Measurements from ENCODE around the gene ZNF446. TPM values are rescaled to one million over a fixed set of nuclear protein-coding genes. Genes with fewer than 3 reads are reported as not detected.
"Not testable (repeated sequence)": the region's sequence is repeated elsewhere in the genome, so short reads cannot be mapped to it uniquely, and the experiment has no call there.

Gene ZNF446
- total RNA-seq, 4 donors from 2014 or later = 14.7 to 29.8 (median 22.8) TPM

- no peak overlapping the region for H3K4me3 ChIP-seq (ENCODE audit: low read depth, poor library complexity, severe bottlenecking)
- no peak for DNase-seq (ENCODE audit: low spot score in 2 of 2)
- TF ChIP-seq CTCF (IDR thresholded peaks at IDR 0.05) (no peak), POLR2A (IDR thresholded peaks at IDR 0.05) (no peak)
- intact Hi-C loops (cut with DNase I; ENCODE audit: low total_unique reads) = no loop called here
- WGBS, 2 donors = 77 to 80% methylated on average over 2 of the region's 2 CpGs
Observed at GRCh38 chr19:58460039-58460438, 16.1 kb upstream of the ZNF446 start.

- 36 to 39% methylated on average over 19 to 20 of the region's 20 CpGs for whole genome bisulfite sequencing, 2 donors
- intact Hi-C loops (cut with DNase I; ENCODE audit: low total_unique reads) = no loop called here
Observed at GRCh38 chr19:58466089-58466759, 9.9 kb upstream of the ZNF446 start.

GRCh38 chr19:58466760-58467589 lies 9.2 kb upstream of the ZNF446 start, which contains the start of gene ZNF324:
ZNF324 (plus strand) TSS chr19:58467080; CDS start chr19:58469186, 2,106 bp downstream.
- H3K4me3 ChIP-seq (ENCODE audit: low read depth, poor library complexity, severe bottlenecking) = peak within 1 kb of the TSS; percentile 89
- WGBS, 2 donors = 0% methylated on average over 35 to 46 of the region's 92 CpGs
- peak; percentile 98 to 100 for DNase-seq (ENCODE audit: low spot score in 2 of 2)
- intact Hi-C loops (cut with DNase I; ENCODE audit: low total_unique reads) = no loop called here
- TF ChIP-seq CTCF (IDR thresholded peaks at IDR 0.05) (no peak), POLR2A (IDR thresholded peaks at IDR 0.05) (no peak)

More at GRCh38 chr19:58466089-58466759, 9.9 kb upstream of the ZNF446 start:
- TF ChIP-seq POLR2A (IDR thresholded peaks at IDR 0.05) (no peak), CTCF (IDR thresholded peaks at IDR 0.05) (no peak)
- H3K4me3 ChIP-seq (ENCODE audit: low read depth, poor library complexity, severe bottlenecking) = no peak overlapping the region
- no peak for DNase-seq (ENCODE audit: low spot score in 2 of 2)

- no peak overlapping the region for H3K4me3 ChIP-seq (ENCODE audit: low read depth, poor library complexity, severe bottlenecking)
- no peak for DNase-seq (ENCODE audit: low spot score in 2 of 2)
- intact Hi-C loops (cut with DNase I; ENCODE audit: low total_unique reads) = no loop called here
- WGBS, 2 donors = 44 to 48% methylated on average over 5 of the region's 5 CpGs
- no peak for TF ChIP-seq POLR2A (IDR thresholded peaks at IDR 0.05)
- TF ChIP-seq CTCF (IDR thresholded peaks at IDR 0.05) = no peak
Observed at GRCh38 chr19:58468216-58468839, 7.8 kb upstream of the ZNF446 start.

GRCh38 chr19:58469241-58470013 lies 6.7 kb upstream of the ZNF446 start:
- no peak overlapping the region for H3K4me3 ChIP-seq (ENCODE audit: low read depth, poor library complexity, severe bottlenecking)
- 90 to 98% methylated on average over 15 to 17 of the region's 17 CpGs for WGBS, 2 donors
- DNase-seq (ENCODE audit: low spot score in 2 of 2) = no peak
- no peak for TF ChIP-seq POLR2A (IDR thresholded peaks at IDR 0.05)
- no peak for TF ChIP-seq CTCF (IDR thresholded peaks at IDR 0.05)
- intact Hi-C loops (cut with DNase I; ENCODE audit: low total_unique reads) = no loop called here

GRCh38 chr19:58470837-58471543 lies 5.2 kb upstream of the ZNF446 start:
- intact Hi-C loops (cut with DNase I; ENCODE audit: low total_unique reads); H3K4me3 ChIP-seq (ENCODE audit: low read depth, poor library complexity, severe bottlenecking); DNase-seq (ENCODE audit: low spot score in 2 of 2): not testable (repeated sequence)
- 88 to 94% methylated on average over 17 to 26 of the region's 53 CpGs for WGBS, 2 donors
